ENCODE results near the gene SORT1. TPM values are rescaled to one million over a fixed set of nuclear protein-coding genes. Genes with fewer than 3 reads are reported as not detected.

The SORT1 gene
- total and polyA plus RNA-seq, 2 of the 13 experiments (the other 11 are each of a cell fraction or from before 2014, with no cell fraction given), result 32.4 to 93.0 TPM

DNA sequence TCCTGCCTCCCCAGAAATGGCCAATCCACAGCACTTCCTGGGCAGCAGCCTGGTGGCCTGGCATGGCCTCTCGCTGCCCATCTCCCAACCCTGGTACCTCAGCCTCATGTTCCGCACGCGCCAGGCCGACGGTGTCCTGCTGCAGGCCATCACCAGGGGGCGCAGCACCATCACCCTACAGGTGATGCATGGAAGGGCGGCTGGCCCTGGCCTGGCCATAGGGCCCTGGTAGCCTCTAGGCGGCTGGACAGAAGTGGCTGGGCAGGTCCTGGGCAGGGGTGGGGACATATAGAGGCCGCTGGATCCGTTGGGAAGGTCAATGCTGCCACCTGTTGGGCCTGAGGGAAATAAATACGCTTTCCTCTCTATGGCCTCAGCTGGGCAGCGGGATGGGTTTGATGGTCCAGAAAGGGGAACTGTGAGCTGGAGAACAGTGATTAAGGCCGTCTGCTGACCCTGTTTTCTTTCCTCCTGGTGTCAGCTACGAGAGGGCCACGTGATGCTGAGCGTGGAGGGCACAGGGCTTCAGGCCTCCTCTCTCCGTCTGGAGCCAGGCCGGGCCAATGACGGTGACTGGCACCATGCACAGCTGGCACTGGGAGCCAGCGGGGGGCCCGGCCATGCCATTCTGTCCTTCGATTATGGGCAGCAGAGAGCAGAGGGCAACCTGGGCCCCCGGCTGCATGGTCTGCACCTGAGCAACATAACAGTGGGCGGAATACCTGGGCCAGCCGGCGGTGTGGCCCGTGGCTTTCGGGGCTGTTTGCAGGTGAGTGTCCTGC lies 133.9 kb downstream of the SORT1 start (continued):
- TF ChIP-seq CHCHD3 (CRISPR knock-in tag; IDR thresholded peaks at IDR 0.05), result peak; percentile 63; the same call in 1 of the 2 replicates
- TF ChIP-seq ZFX (CRISPR knock-in tag; IDR thresholded peaks at IDR 0.05; ENCODE audit: low read depth), result peak; percentile 92
- peak; percentile 67; the same call in 1 of the 2 replicates for TF ChIP-seq ZNF768 (CRISPR knock-in tag; IDR thresholded peaks at IDR 0.05)
- TF ChIP-seq NFIC (IDR thresholded peaks at IDR 0.05; ENCODE audit: low read length), result no peak
- no peak for TF ChIP-seq NONO (IDR thresholded peaks at IDR 0.05)
- TF ChIP-seq NONO (CRISPR knock-in tag; conservative IDR thresholded peaks at IDR 0.05), result peak; percentile 98
- TF ChIP-seq ZNF562 (CRISPR knock-in tag; IDR thresholded peaks at IDR 0.05; ENCODE audit: borderline replicate concordance), result no peak
- TF ChIP-seq ZNF543 (CRISPR knock-in tag; IDR thresholded peaks at IDR 0.05), result peak; percentile 79; the same call in 1 of the 2 replicates
- TF ChIP-seq, protein P1, sequence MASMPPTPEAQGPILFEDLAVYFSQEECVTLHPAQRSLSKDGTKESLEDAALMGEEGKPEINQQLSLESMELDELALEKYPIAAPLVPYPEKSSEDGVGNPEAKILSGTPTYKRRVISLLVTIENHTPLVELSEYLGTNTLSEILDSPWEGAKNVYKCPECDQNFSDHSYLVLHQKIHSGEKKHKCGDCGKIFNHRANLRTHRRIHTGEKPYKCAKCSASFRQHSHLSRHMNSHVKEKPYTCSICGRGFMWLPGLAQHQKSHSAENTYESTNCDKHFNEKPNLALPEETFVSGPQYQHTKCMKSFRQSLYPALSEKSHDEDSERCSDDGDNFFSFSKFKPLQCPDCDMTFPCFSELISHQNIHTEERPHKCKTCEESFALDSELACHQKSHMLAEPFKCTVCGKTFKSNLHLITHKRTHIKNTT (CRISPR knock-in tag; IDR thresholded peaks at IDR 0.05), result no peak
- TF ChIP-seq ZNF549 (CRISPR knock-in tag; IDR thresholded peaks at IDR 0.05), result no peak
- TF ChIP-seq, protein P2, sequence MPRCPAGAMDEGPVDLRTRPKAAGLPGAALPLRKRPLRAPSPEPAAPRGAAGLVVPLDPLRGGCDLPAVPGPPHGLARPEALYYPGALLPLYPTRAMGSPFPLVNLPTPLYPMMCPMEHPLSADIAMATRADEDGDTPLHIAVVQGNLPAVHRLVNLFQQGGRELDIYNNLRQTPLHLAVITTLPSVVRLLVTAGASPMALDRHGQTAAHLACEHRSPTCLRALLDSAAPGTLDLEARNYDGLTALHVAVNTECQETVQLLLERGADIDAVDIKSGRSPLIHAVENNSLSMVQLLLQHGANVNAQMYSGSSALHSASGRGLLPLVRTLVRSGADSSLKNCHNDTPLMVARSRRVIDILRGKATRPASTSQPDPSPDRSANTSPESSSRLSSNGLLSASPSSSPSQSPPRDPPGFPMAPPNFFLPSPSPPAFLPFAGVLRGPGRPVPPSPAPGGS (CRISPR knock-in tag; IDR thresholded peaks at IDR 0.05), result peak; percentile 79; the same call in 1 of the 2 replicates
- TF ChIP-seq ZNF232 (CRISPR knock-in tag; IDR thresholded peaks at IDR 0.05; ENCODE audit: borderline replicate concordance), result no peak
- TF ChIP-seq NR2F6 (IDR thresholded peaks at IDR 0.05), result peak; percentile 14; the same call in 1 of the 2 replicates
- TF ChIP-seq NR2F6 (CRISPR knock-in tag; IDR thresholded peaks at IDR 0.05), result peak; percentile 82
- no peak for TF ChIP-seq ZNF33A (CRISPR knock-in tag; IDR thresholded peaks at IDR 0.05; ENCODE audit: borderline replicate concordance)
- TF ChIP-seq ZSCAN9 (CRISPR knock-in tag; IDR thresholded peaks at IDR 0.05; ENCODE audit: borderline replicate concordance), result peak; percentile 73; the same call in 1 of the 2 replicates
- no peak for TF ChIP-seq REXO4 (CRISPR knock-in tag; IDR thresholded peaks at IDR 0.05; ENCODE audit: borderline replicate concordance)
- peak; percentile 66 for TF ChIP-seq ZNF652 (CRISPR knock-in tag; IDR thresholded peaks at IDR 0.05; ENCODE audit: borderline replicate concordance, low read depth)
- peak; percentile 94 for TF ChIP-seq IKZF5 (CRISPR knock-in tag; IDR thresholded peaks at IDR 0.05)
- no peak for TF ChIP-seq SP1 (IDR thresholded peaks at IDR 0.05)
- TF ChIP-seq SP1 (CRISPR knock-in tag; IDR thresholded peaks at IDR 0.05), result peak; percentile 67
- no peak for TF ChIP-seq MLLT10 (CRISPR knock-in tag; IDR thresholded peaks at IDR 0.05)
- TF ChIP-seq PRMT3 (CRISPR knock-in tag; IDR thresholded peaks at IDR 0.05; ENCODE audit: borderline replicate concordance, low read depth), result no peak
- peak; percentile 85; the same call in 1 of the 2 replicates for TF ChIP-seq ZNF337 (CRISPR knock-in tag; IDR thresholded peaks at IDR 0.05; ENCODE audit: borderline replicate concordance, low read depth)
- no peak for TF ChIP-seq ZNF558 (CRISPR knock-in tag; IDR thresholded peaks at IDR 0.05; ENCODE audit: borderline replicate concordance)
- TF ChIP-seq REPIN1 (CRISPR knock-in tag; IDR thresholded peaks at IDR 0.05; ENCODE audit: borderline replicate concordance, low read depth), result peak; percentile 99
- no peak for TF ChIP-seq MAFK (conservative IDR thresholded peaks at IDR 0.05 in 1 of 2, IDR thresholded peaks at IDR 0.05 in 1 of 2; ENCODE audit: low read length in 2 of 2)
- peak; percentile 63 for TF ChIP-seq YY1 (IDR thresholded peaks at IDR 0.05; ENCODE audit: insufficient read depth, insufficient replicate concordance, low read depth, low read length)
- TF ChIP-seq FOXM1 (CRISPR knock-in tag; IDR thresholded peaks at IDR 0.05), result no peak
- TF ChIP-seq ZSCAN29 (CRISPR knock-in tag; conservative IDR thresholded peaks at IDR 0.05), result peak; percentile 90; the same call in 1 of the 2 replicates
